ENCODE data around the gene CTXND2. TPM values are rescaled to one million over a fixed set of nuclear protein-coding genes. Genes with fewer than 3 reads are reported as not detected.

CTXND2 gene
- total RNA-seq, 4 donors from 2014 or later = not detected

DNA sequence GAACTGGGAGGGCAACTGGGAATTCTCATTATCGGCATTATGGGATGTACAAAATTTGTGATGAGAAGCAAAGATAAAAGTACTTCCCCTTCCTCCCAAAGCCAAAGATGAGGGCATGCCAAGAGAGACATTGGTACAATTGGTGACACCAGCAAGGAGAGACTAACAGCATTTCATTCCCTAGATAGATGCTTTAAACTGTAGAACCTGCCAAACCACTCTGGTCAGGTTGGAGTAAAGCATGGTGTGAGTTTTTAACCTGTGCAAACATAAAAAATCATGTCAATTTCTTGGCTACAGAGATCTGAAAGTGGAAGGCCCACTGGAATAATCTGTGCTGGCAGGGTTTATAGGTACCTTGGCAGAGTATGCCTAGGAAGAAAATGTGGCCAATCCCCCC is 19.4 kb downstream of the CTXND2 start:
- no peaks in the 10 kb centered on the region for H3K27me3 ChIP-seq
- H3K4me3 ChIP-seq = no peak overlapping the region
- TF ChIP-seq POLR2A (IDR thresholded peaks at IDR 0.05) = no peak
- 83 to 92% methylated on average over 1 of the region's 1 CpG for WGBS, 2 donors
- H3K36me3 ChIP-seq = no peaks in the 10 kb centered on the region
- H3K4me1 ChIP-seq = peaks cover 0 to 6% (median 0%) of the 10 kb centered on the region in 3 donors
- H3K9me3 ChIP-seq = no peaks in the 10 kb centered on the region
- no peak for DNase-seq
- intact Hi-C loops (cut with DNase I) = no loop called here
- H3K27ac ChIP-seq = no peak overlapping the region

DNA sequence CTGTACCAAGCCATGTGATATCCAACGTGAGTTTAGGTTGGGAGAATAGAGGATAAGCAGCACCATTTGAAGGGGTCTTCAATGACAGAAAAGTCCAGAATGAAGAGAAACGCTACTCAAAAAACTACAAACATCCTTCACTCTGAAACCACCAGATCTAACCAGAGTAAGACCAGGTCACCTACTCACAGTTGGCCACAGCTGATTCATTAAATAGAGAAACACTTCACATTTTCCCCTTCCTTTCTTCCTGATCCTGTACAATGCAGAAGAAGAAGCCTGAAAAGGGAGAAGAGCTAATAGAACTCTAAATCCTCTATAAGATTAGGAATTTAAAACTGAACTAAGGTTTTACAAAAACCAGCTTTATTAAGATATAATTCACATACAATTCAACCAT is 19.9 kb downstream of the CTXND2 start:
- no peak overlapping the region for H3K27ac ChIP-seq
- H3K27me3 ChIP-seq = no peaks in the 10 kb centered on the region
- DNase-seq = no peak
- H3K9me3 ChIP-seq = no peaks in the 10 kb centered on the region
- TF ChIP-seq POLR2A (IDR thresholded peaks at IDR 0.05) = no peak
- TF ChIP-seq, protein P1, sequence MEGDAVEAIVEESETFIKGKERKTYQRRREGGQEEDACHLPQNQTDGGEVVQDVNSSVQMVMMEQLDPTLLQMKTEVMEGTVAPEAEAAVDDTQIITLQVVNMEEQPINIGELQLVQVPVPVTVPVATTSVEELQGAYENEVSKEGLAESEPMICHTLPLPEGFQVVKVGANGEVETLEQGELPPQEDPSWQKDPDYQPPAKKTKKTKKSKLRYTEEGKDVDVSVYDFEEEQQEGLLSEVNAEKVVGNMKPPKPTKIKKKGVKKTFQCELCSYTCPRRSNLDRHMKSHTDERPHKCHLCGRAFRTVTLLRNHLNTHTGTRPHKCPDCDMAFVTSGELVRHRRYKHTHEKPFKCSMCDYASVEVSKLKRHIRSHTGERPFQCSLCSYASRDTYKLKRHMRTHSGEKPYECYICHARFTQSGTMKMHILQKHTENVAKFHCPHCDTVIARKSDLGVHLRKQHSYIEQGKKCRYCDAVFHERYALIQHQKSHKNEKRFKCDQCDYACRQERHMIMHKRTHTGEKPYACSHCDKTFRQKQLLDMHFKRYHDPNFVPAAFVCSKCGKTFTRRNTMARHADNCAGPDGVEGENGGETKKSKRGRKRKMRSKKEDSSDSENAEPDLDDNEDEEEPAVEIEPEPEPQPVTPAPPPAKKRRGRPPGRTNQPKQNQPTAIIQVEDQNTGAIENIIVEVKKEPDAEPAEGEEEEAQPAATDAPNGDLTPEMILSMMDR (IDR thresholded peaks at IDR 0.05) = no peak
- H3K36me3 ChIP-seq = no peaks in the 10 kb centered on the region
- 73 to 100% methylated on average over 1 to 2 of the region's 2 CpGs for WGBS, 2 donors
- H3K4me1 ChIP-seq = peaks cover 0 to 6% (median 0%) of the 10 kb centered on the region in 3 donors
- H3K4me3 ChIP-seq = no peak overlapping the region
- intact Hi-C loops (cut with DNase I) = no loop called here

DNA sequence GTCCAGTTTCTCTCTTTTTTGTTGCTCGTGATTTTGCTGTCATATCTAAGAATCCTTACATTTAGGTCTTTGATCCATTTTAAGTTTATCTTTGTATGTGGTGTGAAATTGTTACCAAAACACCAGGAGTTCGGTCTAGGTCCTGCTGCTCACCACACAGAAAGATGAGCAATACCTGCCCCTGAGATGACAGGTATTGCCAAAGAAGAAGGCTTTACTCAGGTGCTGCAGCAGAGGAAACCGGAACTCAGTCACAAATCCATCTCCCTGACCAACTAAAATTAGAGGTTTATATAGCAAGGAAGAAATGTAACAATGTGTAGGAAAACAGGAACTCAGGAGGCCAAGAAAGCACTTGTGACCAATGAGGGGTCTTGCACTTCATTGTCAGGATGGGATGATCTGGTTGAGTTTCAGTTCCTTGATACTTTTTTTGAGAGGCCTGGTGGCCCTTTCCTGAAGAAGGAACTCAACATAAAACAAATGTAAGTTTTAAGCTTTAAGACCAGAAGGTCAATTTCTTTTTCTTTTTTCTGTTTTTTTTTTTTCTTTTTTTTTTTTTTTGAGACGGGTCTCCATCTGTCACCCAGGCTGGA is 22.7 kb downstream of the CTXND2 start:
- Histone ChIP-seq H3K27me3 (no peaks in the 10 kb centered on the region), H3K27ac (no peak overlapping the region), H3K4me3 (no peak overlapping the region), H3K9me3 (no peaks in the 10 kb centered on the region), H3K36me3 (no peaks in the 10 kb centered on the region), H3K4me1 (peaks cover 0 to 6% (median 0%) of the 10 kb centered on the region in 3 donors)
- WGBS, 2 donors = 87 to 89% methylated on average over 4 of the region's 4 CpGs
- no peak for TF ChIP-seq POLR2A (IDR thresholded peaks at IDR 0.05)
- TF ChIP-seq, protein P1 (IDR thresholded peaks at IDR 0.05) = no peak
- intact Hi-C loops (cut with DNase I) = no loop called here
- no peak for DNase-seq

DNA sequence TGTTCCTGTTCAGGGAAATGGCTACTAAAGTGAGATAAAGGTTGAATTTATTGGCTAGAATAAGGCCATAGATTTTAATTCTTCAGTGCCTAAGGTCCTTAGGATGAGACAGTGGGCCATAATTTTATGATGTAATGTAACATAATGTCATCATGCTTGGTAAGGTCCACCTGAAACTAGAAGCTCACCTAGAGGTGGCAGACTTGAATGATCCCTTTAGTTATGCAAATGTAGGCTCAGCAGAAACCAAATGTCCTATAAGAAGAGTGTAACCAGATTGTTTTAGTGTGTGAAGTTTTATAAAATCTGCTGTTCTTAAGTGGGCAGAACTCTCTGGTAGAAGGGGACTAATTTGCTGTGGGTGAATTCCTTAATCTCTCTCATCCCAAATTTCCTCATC is 25.7 kb downstream of the CTXND2 start:
- Histone ChIP-seq H3K4me1 (no peaks in the 10 kb centered on the region), H3K4me3 (no peak overlapping the region), H3K9me3 (no peaks in the 10 kb centered on the region), H3K27ac (no peak overlapping the region), H3K36me3 (no peaks in the 10 kb centered on the region), H3K27me3 (no peaks in the 10 kb centered on the region)
- intact Hi-C loops (cut with DNase I) = no loop called here
- no peak for TF ChIP-seq POLR2A (IDR thresholded peaks at IDR 0.05)
- DNase-seq = no peak

DNA sequence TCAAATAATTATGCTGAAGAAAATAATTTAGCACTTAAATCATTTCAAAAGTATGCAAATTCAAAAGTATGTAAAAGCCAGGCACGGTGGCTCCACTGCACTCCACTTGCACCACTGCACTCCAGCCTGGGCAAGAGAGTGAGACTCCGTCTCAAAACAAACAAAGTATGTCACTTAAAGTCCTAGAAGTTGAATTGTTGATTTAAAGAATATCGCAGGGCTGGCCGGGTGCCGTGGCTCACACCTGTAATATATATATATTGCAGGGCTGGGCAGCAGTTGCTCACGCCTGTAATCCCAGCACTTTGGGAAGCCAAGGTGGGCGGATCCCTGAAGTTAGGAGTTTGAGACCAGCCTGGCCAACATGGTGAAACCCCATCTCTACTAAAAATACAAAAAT is 30.5 kb downstream of the CTXND2 start:
- Histone ChIP-seq H3K4me3 (no peak overlapping the region), H3K36me3 (no peaks in the 10 kb centered on the region), H3K27ac (no peak overlapping the region), H3K4me1 (peaks cover 0 to 3% (median 0%) of the 10 kb centered on the region in 3 donors), H3K27me3 (no peaks in the 10 kb centered on the region), H3K9me3 (no peaks in the 10 kb centered on the region)
- intact Hi-C loops (cut with DNase I) = no loop called here
- WGBS, 2 donors = 58 to 77% methylated on average over 5 to 7 of the region's 7 CpGs
- no peak for DNase-seq
- TF ChIP-seq, protein P1 (IDR thresholded peaks at IDR 0.05) = no peak
- TF ChIP-seq POLR2A (IDR thresholded peaks at IDR 0.05) = no peak

DNA sequence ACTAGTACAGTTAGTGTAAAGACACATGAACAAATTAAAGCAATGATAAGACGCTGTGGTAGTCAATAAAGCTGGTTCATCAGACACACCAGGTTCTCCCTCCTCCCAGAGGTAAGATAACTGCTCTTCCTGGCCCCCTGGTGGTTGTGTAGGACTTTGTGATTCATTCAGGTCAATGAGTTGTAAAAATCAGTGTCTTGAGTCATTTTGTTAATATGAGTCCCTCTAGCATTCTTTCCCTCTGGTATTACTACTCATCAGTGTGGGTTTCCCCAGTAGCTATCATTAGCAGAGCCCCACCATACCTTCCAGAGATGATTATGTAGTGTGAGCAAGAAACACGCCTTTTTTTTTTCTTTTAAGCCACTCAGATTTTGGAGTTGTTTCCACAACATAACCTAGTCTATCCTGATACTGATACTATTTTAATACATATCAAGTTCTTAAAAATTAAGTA is 35.6 kb downstream of the CTXND2 start:
- intact Hi-C loops (cut with DNase I) = no loop called here
- peaks cover 0 to 23% (median 9%) of the 10 kb centered on the region in 3 donors for H3K4me1 ChIP-seq
- H3K4me3 ChIP-seq = no peak overlapping the region
- no peak overlapping the region for H3K27ac ChIP-seq
- H3K27me3 ChIP-seq = no peaks in the 10 kb centered on the region
- DNase-seq = no peak
- TF ChIP-seq POLR2A (IDR thresholded peaks at IDR 0.05) = no peak
- TF ChIP-seq, protein P1 (IDR thresholded peaks at IDR 0.05) = peak; percentile 32 to 80 (median 72)
- 29 to 37% methylated on average over 2 of the region's 2 CpGs for WGBS, 2 donors
- no peaks in the 10 kb centered on the region for H3K9me3 ChIP-seq
- H3K36me3 ChIP-seq = peaks cover 0 to 3% (median 0%) of the 10 kb centered on the region in 3 donors

Measured in esophagus squamous epithelium (tissue), 5 donors.